ENCODE data around the gene CWF19L1. TPM values are rescaled to one million over a fixed set of nuclear protein-coding genes. Genes with fewer than 3 reads are reported as not detected.

The CWF19L1 gene
- total and polyA plus RNA-seq, 2 donors (not counting 1 experiment from before 2014, with no cell fraction given) = 16.0 to 17.3 TPM

- Histone ChIP-seq H3K4me2 (ENCODE audit: extremely low read depth, insufficient read depth, low read length) (peak overlapping the region; percentile 88), H3K9ac (ENCODE audit: insufficient read depth, low read length) (peak overlapping the region; percentile 87), H3K36me3 (ENCODE audit: control insufficient read depth, insufficient read depth, low read length) (peaks cover 6% of the 10 kb centered on the region), H3K4me1 (ENCODE audit: control insufficient read depth, extremely low read depth, insufficient read depth, low read length) (peaks cover 3% of the 10 kb centered on the region), H3K79me2 (ENCODE audit: control insufficient read depth, insufficient read depth, low read length) (peaks cover 35% of the 10 kb centered on the region), H4K20me1 (ENCODE audit: control insufficient read depth, extremely low read depth, insufficient read depth, low read length) (no peaks in the 10 kb centered on the region), H3K27me3 (ENCODE audit: control insufficient read depth, insufficient read depth, low read length) (no peaks in the 10 kb centered on the region), H3K4me3 (replicated peaks in 1 of 4; ENCODE audit: control extremely low read depth in 1 of 4, insufficient read depth in 1 of 4, low read depth in 3 of 4, low read length in 4 of 4) (peak overlapping the region; percentile 80 to 97 (median 97)), H3K27ac (ENCODE audit: insufficient read depth, low read length) (peak overlapping the region; percentile 97), H3K9me3 (ENCODE audit: control insufficient read depth, insufficient read depth, low read depth, low read length) (no peaks in the 10 kb centered on the region), H2AFZ (ENCODE audit: low read length) (peak overlapping the region; percentile 97)
- DNase-seq (ENCODE audit: low read depth in 2 of 2) = peak; percentile 51 to 60
- TF ChIP-seq, protein P1, sequence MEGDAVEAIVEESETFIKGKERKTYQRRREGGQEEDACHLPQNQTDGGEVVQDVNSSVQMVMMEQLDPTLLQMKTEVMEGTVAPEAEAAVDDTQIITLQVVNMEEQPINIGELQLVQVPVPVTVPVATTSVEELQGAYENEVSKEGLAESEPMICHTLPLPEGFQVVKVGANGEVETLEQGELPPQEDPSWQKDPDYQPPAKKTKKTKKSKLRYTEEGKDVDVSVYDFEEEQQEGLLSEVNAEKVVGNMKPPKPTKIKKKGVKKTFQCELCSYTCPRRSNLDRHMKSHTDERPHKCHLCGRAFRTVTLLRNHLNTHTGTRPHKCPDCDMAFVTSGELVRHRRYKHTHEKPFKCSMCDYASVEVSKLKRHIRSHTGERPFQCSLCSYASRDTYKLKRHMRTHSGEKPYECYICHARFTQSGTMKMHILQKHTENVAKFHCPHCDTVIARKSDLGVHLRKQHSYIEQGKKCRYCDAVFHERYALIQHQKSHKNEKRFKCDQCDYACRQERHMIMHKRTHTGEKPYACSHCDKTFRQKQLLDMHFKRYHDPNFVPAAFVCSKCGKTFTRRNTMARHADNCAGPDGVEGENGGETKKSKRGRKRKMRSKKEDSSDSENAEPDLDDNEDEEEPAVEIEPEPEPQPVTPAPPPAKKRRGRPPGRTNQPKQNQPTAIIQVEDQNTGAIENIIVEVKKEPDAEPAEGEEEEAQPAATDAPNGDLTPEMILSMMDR (conservative IDR thresholded peaks at IDR 0.05 in 1 of 2, IDR thresholded peaks at IDR 0.05 in 1 of 2; ENCODE audit: low read depth in 1 of 2, low read length in 2 of 2) = no peak
- no peak for TF ChIP-seq EZH2 (IDR thresholded peaks at IDR 0.05; ENCODE audit: low read length, missing control alignments)
Measured at GRCh38 chr10:100186253-100187212, 80.9 kb downstream of the CWF19L1 start.

DNA sequence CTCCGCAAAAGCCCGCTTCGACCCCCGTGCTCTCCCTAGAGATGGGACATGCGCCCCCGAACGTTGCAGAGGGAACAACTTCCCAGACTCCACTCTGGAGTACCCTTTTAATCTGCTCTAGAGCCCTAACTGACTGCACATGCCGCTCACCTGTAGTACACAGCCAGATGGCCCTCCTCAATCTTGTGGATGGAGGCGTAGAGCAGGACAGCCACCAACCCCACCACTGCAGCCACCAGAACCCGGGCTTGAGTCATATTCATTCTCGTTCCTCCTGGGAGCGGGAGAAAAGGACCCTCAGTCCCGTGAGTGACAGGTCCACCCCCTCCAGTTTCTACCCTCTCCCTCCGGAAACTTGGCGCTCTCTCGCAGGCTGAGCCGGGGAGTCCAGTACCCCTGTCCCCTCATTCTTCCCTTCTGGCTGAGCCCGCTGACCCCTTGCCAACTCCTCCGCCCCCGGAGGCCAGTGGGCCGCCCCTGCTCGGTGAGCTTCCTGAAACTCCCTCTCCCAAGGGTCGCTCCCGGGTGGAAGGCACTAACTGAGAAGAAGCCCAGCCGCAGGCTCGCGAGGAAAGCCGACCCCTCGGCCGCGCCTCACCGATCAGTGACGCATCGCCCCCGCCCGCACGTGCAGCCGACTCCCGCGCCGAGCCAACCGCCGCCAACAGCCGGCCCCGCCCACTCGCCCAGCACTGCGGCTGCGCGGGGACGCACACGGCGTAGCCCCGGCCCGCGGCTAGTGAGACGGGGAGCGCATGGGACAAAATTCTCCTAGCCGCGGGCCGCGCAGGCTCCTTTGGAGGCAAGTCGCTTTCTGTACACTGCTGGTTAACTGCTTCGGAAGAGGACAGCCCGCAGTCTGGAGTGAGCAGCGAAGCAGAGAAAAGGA, 81.8 kb downstream of the CWF19L1 start, which contains the start of gene ERLIN1:
TSS of gene ERLIN1 (minus strand) at position 666 of the 889 bp plus-strand sequence. CDS start at position 263, 403 bp downstream.
- Histone ChIP-seq H3K4me3 (replicated peaks in 1 of 4; ENCODE audit: control extremely low read depth in 1 of 4, insufficient read depth in 1 of 4, low read depth in 3 of 4, low read length in 4 of 4) (peak within 1 kb of the TSS; percentile 80 to 97 (median 97)), H4K20me1 (ENCODE audit: control insufficient read depth, extremely low read depth, insufficient read depth, low read length) (no peaks in the 10 kb centered on the region), H3K79me2 (ENCODE audit: control insufficient read depth, insufficient read depth, low read length) (peaks cover 35% of the 10 kb centered on the region), H3K36me3 (ENCODE audit: control insufficient read depth, insufficient read depth, low read length) (peaks cover 3% of the 10 kb centered on the region), H3K4me1 (ENCODE audit: control insufficient read depth, extremely low read depth, insufficient read depth, low read length) (peaks cover 3% of the 10 kb centered on the region), H3K9ac (ENCODE audit: insufficient read depth, low read length) (peak within 1 kb of the TSS; percentile 87), H3K27ac (ENCODE audit: insufficient read depth, low read length) (peak within 1 kb of the TSS; percentile 97), H3K4me2 (ENCODE audit: extremely low read depth, insufficient read depth, low read length) (peak within 1 kb of the TSS; percentile 88), H2AFZ (ENCODE audit: low read length) (peak within 1 kb of the TSS; percentile 97), H3K27me3 (ENCODE audit: control insufficient read depth, insufficient read depth, low read length) (no peaks in the 10 kb centered on the region), H3K9me3 (ENCODE audit: control insufficient read depth, insufficient read depth, low read depth, low read length) (no peaks in the 10 kb centered on the region)
- peak; percentile 86 to 90 for DNase-seq (ENCODE audit: low read depth in 2 of 2)
- TF ChIP-seq, protein P1 (conservative IDR thresholded peaks at IDR 0.05 in 1 of 2, IDR thresholded peaks at IDR 0.05 in 1 of 2; ENCODE audit: low read depth in 1 of 2, low read length in 2 of 2) = no peak
- TF ChIP-seq EZH2 (IDR thresholded peaks at IDR 0.05; ENCODE audit: low read length, missing control alignments) = no peak
